CD14-positive monocyte (primary cell): ENCODE results near the gene CADM2. TPM values are rescaled to one million over a fixed set of nuclear protein-coding genes. Genes with fewer than 3 reads are reported as not detected.

ENCODE experiments used
- DNase-seq, 3 donors: peaks; one replicate each; pipeline ENCODE4 v3.0.0-alpha.2; 2011 to 2022
- H2AFZ ChIP-seq: 2 replicates; pipeline ENCODE4 v1.6.0; 2012; ENCODE audit warnings: mild to moderate bottlenecking, low read depth, low read length, inconsistent platforms; ENCODE audit not compliant: insufficient read depth, poor library complexity, severe bottlenecking
- H3K27ac ChIP-seq, 2 donors: 1 replicate in 1 of 2; 2 replicates in 1 of 2; pipeline ENCODE4 v1.5.1; 2012 to 2013; ENCODE audit warnings: low read length in 2 of 2, control low read depth in 1 of 2, inconsistent platforms in 1 of 2, low read depth in 1 of 2, mild to moderate bottlenecking in 1 of 2
- H3K27me3 ChIP-seq, 2 donors: one replicate each; pipeline versions ENCODE4 v1.6.0 to v1.6.1; 2011 to 2013; ENCODE audit warnings: low read length in 2 of 2; ENCODE audit not compliant: control insufficient read depth in 2 of 2, insufficient read depth in 2 of 2
- H3K36me3 ChIP-seq, 2 donors: replicated peaks in 1 of 2; 1 replicate in 1 of 2; 2 replicates in 1 of 2; pipeline versions ENCODE4 v1.5.1 to v1.6.1; 2012 to 2013; ENCODE audit warnings: low read length in 2 of 2, control low read depth in 1 of 2, inconsistent platforms in 1 of 2, mild to moderate bottlenecking in 1 of 2; ENCODE audit not compliant: insufficient read depth in 2 of 2, control insufficient read depth in 1 of 2
- H3K4me1 ChIP-seq, 2 donors: 1 replicate in 1 of 2; 2 replicates in 1 of 2; pipeline versions ENCODE4 v1.5.1 to v1.6.1; 2012 to 2013; ENCODE audit warnings: low read length in 2 of 2, control low read depth in 1 of 2, inconsistent platforms in 1 of 2, mild to moderate bottlenecking in 1 of 2, moderate library complexity in 1 of 2; ENCODE audit not compliant: insufficient read depth in 2 of 2, control insufficient read depth in 1 of 2
- H3K4me2 ChIP-seq: replicated peaks from 2 replicates; pipeline ENCODE3; 2012; ENCODE audit warnings: low read length, moderate library complexity, mild to moderate bottlenecking; ENCODE audit not compliant: poor library complexity, severe bottlenecking; ENCODE audit errors: extremely low read depth
- H3K4me3 ChIP-seq, 3 experiments: fragments of 200-600 bp in 1 of 3; sonication (generic) in 1 of 3; replicated peaks in 1 of 3; 1 replicate in 2 of 3; 2 replicates in 1 of 3; pipeline ENCODE4 v1.5.1; 2011 to 2013; ENCODE audit warnings: low read length in 3 of 3, mild to moderate bottlenecking in 3 of 3, control low read depth in 2 of 3, low read depth in 2 of 3, inconsistent platforms in 1 of 3, moderate library complexity in 1 of 3
- H3K79me2 ChIP-seq: 2 replicates; pipeline ENCODE4 v1.6.0; 2012; ENCODE audit warnings: mild to moderate bottlenecking, control low read depth, inconsistent platforms, low read length, moderate library complexity; ENCODE audit not compliant: insufficient read depth
- H3K9ac ChIP-seq: 2 replicates; pipeline ENCODE4 v1.6.0; 2017; ENCODE audit warnings: low read length, mild to moderate bottlenecking; ENCODE audit not compliant: insufficient read depth, poor library complexity, severe bottlenecking
- H3K9me3 ChIP-seq, 2 donors: replicated peaks in 1 of 2; 1 replicate in 1 of 2; 2 replicates in 1 of 2; pipeline versions ENCODE4 v1.5.1 to v1.6.1; 2012 to 2013; ENCODE audit warnings: low read length in 2 of 2, control low read depth in 1 of 2; ENCODE audit not compliant: control insufficient read depth in 1 of 2, insufficient read depth in 1 of 2
- H4K20me1 ChIP-seq: 2 replicates; pipeline ENCODE4 v1.6.0; 2012; ENCODE audit warnings: mild to moderate bottlenecking, low read length, control low read depth, moderate library complexity; ENCODE audit not compliant: insufficient read depth
- H3K27ac Mint-ChIP-seq, 7 donors: one replicate each; pipeline ENCODE4 v1.8.0; 2020; ENCODE audit warnings: mild to moderate bottlenecking in 7 of 7, mixed read lengths in 7 of 7, moderate library complexity in 6 of 7, inconsistent platforms in 2 of 7
- H3K27me3 Mint-ChIP-seq, 3 donors: one replicate each; pipeline ENCODE4 v1.8.0; 2021 to 2022; ENCODE audit warnings: low read depth in 3 of 3, mild to moderate bottlenecking in 3 of 3, mixed read lengths in 3 of 3, moderate library complexity in 3 of 3, inconsistent platforms in 1 of 3
- H3K36me3 Mint-ChIP-seq, 2 donors: one replicate each; pipeline ENCODE4 v1.8.0; 2020; ENCODE audit warnings: mixed read lengths in 2 of 2, inconsistent platforms in 1 of 2, mild to moderate bottlenecking in 1 of 2
- H3K4me1 Mint-ChIP-seq: one replicate; pipeline ENCODE4 v1.8.0; 2020; ENCODE audit warnings: mild to moderate bottlenecking, mixed read lengths
- H3K4me3 Mint-ChIP-seq, 2 donors: one replicate each; pipeline ENCODE4 v1.8.0; 2020; ENCODE audit warnings: mild to moderate bottlenecking in 2 of 2, mixed read lengths in 2 of 2, moderate library complexity in 1 of 2
- H3K9me3 Mint-ChIP-seq, 7 donors: one replicate each; pipeline ENCODE4 v1.8.0; 2020 to 2022; ENCODE audit warnings: mixed read lengths in 7 of 7, mild to moderate bottlenecking in 6 of 7, moderate library complexity in 6 of 7, inconsistent platforms in 2 of 7
- CTCF ChIP-seq: fragments of 200-600 bp; IDR thresholded peaks from one replicate; pipeline ENCODE4 v1.8.0; 2022; ENCODE audit warnings: antibody characterized with exemption, mild to moderate bottlenecking
- WGBS: methylation state at CpG from one replicate; pipeline ENCODE4 v1.1.5; 2013; ENCODE audit warnings: missing lambda C conversion rate; ENCODE audit not compliant: insufficient coverage; 5-methylcytosine and 5-hydroxymethylcytosine counted together
- intact Hi-C, 2 donors: fragments of 100-400 bp; cut with micrococcal nuclease; formaldehyde crosslinking; loops; one replicate each; pipeline versions ENCODE4 v1.15.0 to v1.15.1; 2023
- polyA plus RNA-seq, 3 donors: library from polyadenylated mRNA; depleted of rRNA in 1 of 3; unstranded in 2 of 3; stranded (reverse) in 1 of 3; fragments of 300-500 nt in 2 of 3; fragments of >200 nt in 1 of 3; fragmentation: Illumina TruSeq in 2 of 3; gene quantifications; 1 replicate in 2 of 3; 2 replicates in 1 of 3; pipeline ENCODE4 v1.2.3, GENCODE V29; 2012 to 2021

CADM2 gene
- polyA plus RNA-seq, 3 donors, result not detected

GRCh38 chr3:85208650-85209049, 249.9 kb downstream of the CADM2 start:
- Mint-ChIP-seq H3K9me3 (peaks cover 0 to 4% (median 2%) of the 10 kb centered on the region in 7 donors), H3K4me1 (no peaks in the 10 kb centered on the region)
- WGBS, result no CpG with 5 or more reads among the region's 1 CpG

GRCh38 chr3:85210540-85210939, 251.8 kb downstream of the CADM2 start:
- H4K20me1 ChIP-seq, result no peaks in the 10 kb centered on the region
- H3K4me3 Mint-ChIP-seq, result no peak overlapping the region
- peaks cover 0 to 5% (median 2%) of the 10 kb centered on the region in 7 donors for H3K9me3 Mint-ChIP-seq
- DNase-seq, result no peak
- no peak overlapping the region for H3K9ac ChIP-seq
- H3K36me3 Mint-ChIP-seq, result no peaks in the 10 kb centered on the region
- intact Hi-C loops, result no loop called here
- H3K36me3 ChIP-seq, result no peaks in the 10 kb centered on the region
- H3K4me1 Mint-ChIP-seq, result no peaks in the 10 kb centered on the region
- no peak for TF ChIP-seq CTCF
- no peak overlapping the region for H3K27ac Mint-ChIP-seq
- no CpG with 5 or more reads among the region's 2 CpGs for WGBS
- H3K27me3 Mint-ChIP-seq, result peaks cover 0 to 1% (median 0%) of the 10 kb centered on the region in 3 donors
- H3K4me2 ChIP-seq, result no peak overlapping the region
- H3K9me3 ChIP-seq, result peaks cover 0 to 5% of the 10 kb centered on the region in 2 donors
- no peak overlapping the region for H2AFZ ChIP-seq
- H3K4me1 ChIP-seq, result no peaks in the 10 kb centered on the region
- H3K4me3 ChIP-seq, result no peak overlapping the region
- H3K27me3 ChIP-seq, result no peaks in the 10 kb centered on the region
- H3K79me2 ChIP-seq, result no peaks in the 10 kb centered on the region
- no peak overlapping the region for H3K27ac ChIP-seq

More at GRCh38 chr3:85208650-85209049, 249.9 kb downstream of the CADM2 start:
- no peak overlapping the region for H3K4me2 ChIP-seq
- H3K27me3 ChIP-seq, result no peaks in the 10 kb centered on the region
- no peaks in the 10 kb centered on the region for H4K20me1 ChIP-seq
- Mint-ChIP-seq H3K4me3 (no peak overlapping the region), H3K27ac (no peak overlapping the region), H3K36me3 (no peaks in the 10 kb centered on the region), H3K27me3 (peaks cover 0 to 1% (median 0%) of the 10 kb centered on the region in 3 donors)
- H3K9me3 ChIP-seq, result no peaks in the 10 kb centered on the region
- H3K36me3 ChIP-seq, result no peaks in the 10 kb centered on the region
- H2AFZ ChIP-seq, result no peak overlapping the region
- H3K27ac ChIP-seq, result no peak overlapping the region
- DNase-seq, result no peak
- H3K79me2 ChIP-seq, result no peaks in the 10 kb centered on the region
- H3K9ac ChIP-seq, result no peak overlapping the region
- no peak overlapping the region for H3K4me3 ChIP-seq
- TF ChIP-seq CTCF, result no peak
- intact Hi-C loops, result no loop called here
- no peaks in the 10 kb centered on the region for H3K4me1 ChIP-seq
